ENCODE results near the gene DNAAF1.
A peak's percentile ranks its signal among the peaks of the same experiment; 100 is the strongest.
"Not testable (repeated sequence)": the region's sequence is repeated elsewhere in the genome, so short reads cannot be mapped to it uniquely, and the experiment has no call there.

DNAAF1 gene

GRCh38 chr16:84144859-84145639 lies at the start of gene DNAAF1, which contains the start of gene HSDL1:
DNAAF1 (plus strand) TSS chr16:84145308; CDS start chr16:84145441, 133 bp downstream.
HSDL1 (minus strand) TSS chr16:84145177; CDS start chr16:84131321, 13,856 bp downstream.
- peak; percentile 95 for DNase-seq

GRCh38 chr16:84095466-84095865 lies 49.6 kb upstream of the DNAAF1 start:
- DNase-seq, result no peak

GRCh38 chr16:84096447-84097005 lies 48.6 kb upstream of the DNAAF1 start:
- no peak for DNase-seq

GRCh38 chr16:84098939-84099338 lies 46.2 kb upstream of the DNAAF1 start:
- DNase-seq, result no peak

DNA sequence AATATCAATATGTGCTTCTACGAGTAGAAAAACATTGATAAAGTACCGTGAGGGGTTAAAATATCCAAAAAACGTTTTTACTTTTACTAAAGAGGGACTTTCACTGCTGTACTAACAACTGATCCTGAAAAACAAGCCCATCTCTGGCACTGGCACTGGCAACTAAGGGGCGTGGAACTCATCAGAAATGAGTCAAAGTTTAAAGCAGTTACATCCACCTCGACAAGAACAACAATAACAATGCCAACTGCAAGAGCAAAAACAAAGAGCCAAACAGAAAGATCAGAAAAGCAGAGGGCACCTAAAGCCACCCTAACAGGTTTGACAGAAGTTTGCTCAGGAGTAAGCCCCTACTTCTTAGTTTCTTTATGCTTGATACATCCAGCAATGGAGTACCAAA lies 41.4 kb upstream of the DNAAF1 start:
- no peak for DNase-seq

- DNase-seq, result no peak
Observed at GRCh38 chr16:84104231-84104630, 40.9 kb upstream of the DNAAF1 start.

GRCh38 chr16:84105301-84105815 lies 39.8 kb upstream of the DNAAF1 start:
- no peak for DNase-seq

DNA sequence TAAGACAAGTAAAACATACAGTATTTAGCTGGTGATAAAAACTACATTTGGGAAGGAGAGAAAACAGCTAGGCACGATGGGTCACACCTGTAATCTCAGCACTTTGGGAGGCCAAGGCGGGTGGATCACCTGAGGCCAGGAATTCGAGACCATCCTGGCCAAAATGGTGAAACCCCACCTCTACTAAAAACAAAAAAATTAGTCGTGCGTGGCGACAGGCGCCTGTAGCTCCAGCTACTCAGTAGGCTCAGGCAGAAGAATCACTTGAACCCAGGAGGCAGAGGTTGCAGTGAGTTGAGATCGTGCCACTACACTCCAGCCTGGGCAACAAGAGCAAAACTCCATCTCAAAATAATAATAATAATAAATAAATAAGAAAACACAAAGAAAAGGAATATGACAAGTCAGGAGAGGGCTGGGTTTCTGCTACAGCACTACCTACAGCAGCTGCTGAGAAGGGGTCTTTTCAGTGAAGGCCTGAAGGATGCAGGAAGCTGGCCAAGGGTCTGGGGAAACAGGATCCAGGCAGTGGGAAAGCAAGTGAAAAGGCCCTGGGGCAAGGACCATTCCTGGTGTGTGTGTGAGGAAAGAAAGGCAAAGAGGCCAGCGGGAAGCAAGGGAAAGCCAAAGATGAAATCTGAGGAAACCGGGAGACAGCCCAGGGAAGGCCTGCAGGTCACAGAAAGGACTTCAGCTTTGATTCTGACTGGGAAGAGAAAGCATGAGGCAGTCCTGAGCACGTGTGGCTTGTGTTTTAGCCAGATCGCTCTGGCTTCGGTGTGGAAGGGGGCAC lies 39.0 kb upstream of the DNAAF1 start:
- no peak for DNase-seq

DNA sequence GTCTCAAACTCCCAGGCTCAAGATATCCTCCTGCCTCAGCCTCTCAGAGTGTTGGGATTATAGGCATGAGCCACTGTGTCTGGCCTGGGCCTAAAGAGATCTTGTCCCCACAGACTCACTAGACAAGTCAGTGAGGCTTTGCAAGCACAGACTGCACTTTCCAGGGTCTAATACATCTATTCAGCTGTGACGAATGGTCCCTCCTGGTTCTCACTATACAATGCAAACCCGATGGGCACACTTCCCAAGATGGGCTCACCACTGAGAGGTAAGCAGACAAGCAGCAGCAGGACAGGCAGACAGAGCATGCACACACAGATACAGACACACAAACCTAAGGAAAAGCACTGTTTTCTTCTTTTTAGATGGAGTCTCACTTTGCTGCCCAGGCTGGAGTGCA lies 37.2 kb upstream of the DNAAF1 start:
- DNase-seq, result no peak

GRCh38 chr16:84109598-84110335 lies 35.3 kb upstream of the DNAAF1 start:
- DNase-seq, result no peak

- DNase-seq, result no peak
Observed at GRCh38 chr16:84110527-84110926, 34.6 kb upstream of the DNAAF1 start.

DNA sequence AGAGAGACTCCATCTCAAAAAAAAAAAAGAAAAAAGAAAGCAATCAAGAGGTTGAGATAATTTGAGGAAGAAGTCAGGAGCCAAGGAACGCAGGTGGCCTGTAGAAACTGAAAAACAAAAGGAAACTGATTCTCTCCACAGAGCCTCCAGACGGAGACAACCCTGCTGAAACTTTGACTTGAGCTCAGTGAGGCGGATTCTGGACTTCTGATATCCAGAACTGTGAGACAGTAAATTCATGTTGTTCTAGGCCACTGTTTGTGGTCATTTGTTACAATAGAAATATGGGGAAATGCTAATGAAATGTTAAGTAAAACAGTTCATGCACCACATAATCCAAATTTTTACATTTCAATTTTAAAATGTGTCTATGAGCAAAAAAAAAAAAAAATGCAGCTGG lies 33.6 kb upstream of the DNAAF1 start:
- no peak for DNase-seq

GRCh38 chr16:84111949-84112348 lies 33.2 kb upstream of the DNAAF1 start:
- not testable (repeated sequence) for DNase-seq

DNA sequence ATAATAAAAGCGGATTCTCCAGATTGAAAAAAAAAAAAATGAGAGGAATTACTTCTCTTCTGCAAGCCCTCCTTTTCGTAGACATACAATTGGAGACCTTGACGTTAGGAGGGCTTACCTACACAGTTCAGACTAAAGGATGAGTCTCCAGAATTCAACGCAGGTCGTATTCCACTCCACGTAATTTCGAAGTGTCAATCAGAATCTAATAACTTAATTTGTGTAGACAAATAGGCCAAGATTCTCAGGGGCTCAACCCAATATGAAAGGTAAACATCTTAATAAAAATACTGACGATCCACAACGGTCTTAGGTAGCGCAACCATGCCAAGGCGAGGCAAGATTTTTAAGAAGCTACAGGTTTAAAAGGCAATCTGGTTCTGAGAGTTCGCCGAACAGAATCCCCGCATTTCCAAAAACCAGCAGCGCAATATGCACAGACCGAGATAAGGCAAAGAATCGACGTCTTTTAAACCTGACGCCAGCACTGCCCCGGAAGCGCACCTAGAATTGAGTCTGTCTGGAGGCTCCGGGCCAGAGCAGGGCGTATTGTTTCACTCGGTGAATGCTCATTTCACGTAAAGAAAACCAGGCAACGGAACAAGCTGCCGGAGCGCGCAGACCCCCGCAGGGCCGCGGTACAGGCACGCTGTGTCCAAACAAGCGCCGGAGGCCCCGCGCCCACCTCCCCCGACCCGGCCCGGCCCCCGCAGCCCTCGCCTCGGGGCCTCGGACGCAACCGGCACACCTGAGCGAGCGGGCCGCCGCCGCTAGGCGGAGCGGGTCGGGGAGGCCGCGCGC lies 29.0 kb upstream of the DNAAF1 start:
- no peak for DNase-seq

DNA sequence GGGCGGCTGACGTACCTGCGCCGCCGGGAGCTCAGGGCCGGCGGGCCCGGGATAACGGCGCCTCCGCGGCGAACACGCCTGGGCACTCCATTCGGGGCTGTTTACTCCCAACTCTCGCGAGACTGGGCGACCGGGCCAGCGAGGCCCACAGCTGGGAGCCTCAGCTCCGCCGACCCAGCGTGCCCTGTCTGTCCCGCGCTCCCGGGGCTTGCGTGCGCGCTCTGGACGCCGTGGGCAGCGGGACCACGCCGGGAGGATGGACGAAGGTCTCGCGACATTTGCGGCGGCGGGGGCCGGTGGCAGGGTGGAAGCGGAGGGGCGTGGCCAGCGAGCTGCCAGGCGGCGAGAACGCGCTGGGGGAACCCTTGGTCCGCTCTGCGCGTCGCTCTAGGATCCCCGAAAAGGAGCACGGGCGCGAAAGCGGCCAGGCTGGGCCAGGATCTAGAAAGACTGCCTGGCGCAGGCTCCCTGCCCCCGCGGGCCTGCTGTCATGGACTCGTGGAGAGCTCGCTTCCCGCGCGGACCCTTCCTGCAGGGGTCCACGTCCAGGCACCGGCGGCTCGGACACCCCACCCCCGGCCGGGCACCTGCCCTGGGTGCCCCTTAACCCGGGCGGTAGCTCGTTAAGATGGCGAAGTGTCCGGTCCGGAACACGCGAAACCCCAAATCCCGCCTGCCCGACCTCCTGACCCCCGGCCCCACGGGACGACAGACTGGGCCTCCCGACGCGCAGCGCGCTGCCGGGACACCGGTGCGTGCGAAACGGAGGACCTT lies 28.2 kb upstream of the DNAAF1 start, which contains the start of gene MBTPS1:
TSS of gene MBTPS1 (minus strand) at position 223 of the 774 bp plus-strand sequence. CDS start 15,159 bp downstream, outside the sequence.
- peak; percentile 99 for DNase-seq

- peak; percentile 35 for DNase-seq
Observed at GRCh38 chr16:84117494-84117843, 27.6 kb upstream of the DNAAF1 start.

DNA sequence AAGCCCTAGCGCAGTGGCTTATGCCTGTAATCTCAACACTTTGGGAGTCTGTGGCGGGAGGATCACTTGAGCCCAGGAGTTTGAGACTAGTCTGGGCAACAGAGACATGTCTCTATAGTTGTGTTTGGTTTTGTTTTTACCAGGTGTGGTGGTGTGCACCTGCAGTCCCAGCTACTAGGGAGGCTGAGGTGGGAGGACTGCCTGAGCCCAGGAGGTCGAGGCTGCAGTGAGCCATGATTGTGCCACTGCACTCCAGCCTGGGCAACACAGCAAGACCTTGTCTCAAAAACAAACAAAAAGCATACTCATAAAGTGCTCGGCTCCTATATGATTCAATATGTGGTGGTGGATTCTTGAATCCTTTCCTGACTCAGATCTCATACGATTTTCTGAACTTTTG lies 26.8 kb upstream of the DNAAF1 start:
- not testable (repeated sequence) for DNase-seq

DNA sequence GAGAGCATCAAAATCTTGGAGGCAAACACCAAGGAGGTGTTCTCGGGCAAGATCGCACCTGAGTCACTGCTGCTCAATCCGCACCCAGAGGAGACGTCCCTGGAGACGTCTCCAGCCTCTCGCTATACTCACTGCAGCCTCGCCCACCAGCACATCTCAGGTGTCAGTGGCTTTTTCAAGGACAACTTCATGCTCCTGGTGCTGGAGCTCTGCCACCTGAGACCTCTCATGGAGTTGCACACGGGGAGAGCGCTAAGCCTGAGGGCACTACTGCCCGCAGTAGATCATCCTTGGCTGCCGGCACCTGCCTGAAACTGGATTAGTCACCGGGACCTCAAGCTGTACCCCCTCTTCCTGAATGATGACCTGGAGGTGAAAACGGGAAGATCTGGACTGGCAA lies 25.7 kb upstream of the DNAAF1 start:
- DNase-seq, result no peak

DNA sequence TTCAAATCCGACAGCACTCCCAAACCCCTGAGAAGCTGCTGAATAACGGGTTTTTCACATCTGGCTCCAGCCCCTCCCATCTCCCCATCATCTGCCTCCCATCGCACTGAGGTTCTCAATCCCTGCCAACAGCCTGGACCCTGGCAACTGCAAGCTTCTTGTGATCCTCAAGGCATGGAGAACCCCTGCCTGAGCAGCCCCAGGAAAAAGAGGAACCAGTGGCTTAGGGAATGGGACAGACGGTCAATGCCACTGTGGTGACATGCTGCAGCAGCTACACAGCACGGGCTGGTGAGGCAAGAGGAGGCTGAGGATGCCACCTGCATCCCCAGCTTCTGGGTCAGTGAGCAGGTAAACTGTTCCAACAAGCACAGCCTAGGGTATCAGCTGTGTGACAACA lies 25.1 kb upstream of the DNAAF1 start:
- no peak for DNase-seq

DNA sequence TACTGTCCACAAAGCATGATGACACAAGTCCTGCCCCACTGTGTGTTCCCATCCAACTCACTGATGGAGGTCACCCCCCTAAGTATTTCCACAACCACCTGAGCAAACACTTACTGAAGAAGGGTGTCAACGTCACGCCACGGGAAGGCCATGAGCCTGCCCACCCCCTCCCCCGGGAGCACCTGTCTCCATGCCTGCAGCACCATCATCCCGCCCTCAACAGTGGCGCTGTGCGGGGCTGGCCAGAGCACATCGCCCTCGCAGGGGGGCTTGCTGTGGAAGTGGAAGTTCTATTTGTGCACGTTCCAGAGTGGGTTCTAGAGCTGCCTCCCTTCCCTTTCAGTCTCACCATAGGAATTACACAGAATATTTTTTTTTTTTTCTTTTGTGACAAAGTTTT lies 24.1 kb upstream of the DNAAF1 start:
- DNase-seq, result no peak
